GM23338 (cell line): ENCODE results near the gene SPATC1L. TPM values are rescaled to one million over a fixed set of nuclear protein-coding genes. Genes with fewer than 3 reads are reported as not detected.

Experiments
- ATAC-seq: fragments of 200-7000 bp; cut with Tn5 transposase; 3 replicates; pipeline ENCODE4 v1.9.1; 2020
- DNase-seq: peaks from one replicate; pipeline ENCODE4 v3.0.0-alpha.2; 2015; ENCODE audit warnings: low spot score
- H2AFZ ChIP-seq: fragments of 200-600 bp; sonication (generic); 2 replicates; pipeline ENCODE4 v1.8.0; 2016; ENCODE audit warnings: antibody characterized with exemption, mild to moderate bottlenecking, moderate library complexity
- H3F3A ChIP-seq: fragments of 200-600 bp; sonication (generic); replicated peaks from 2 replicates; pipeline ENCODE4 v1.8.0; 2017; ENCODE audit warnings: antibody characterized with exemption, mixed run types, low read depth
- H3K27ac ChIP-seq: fragments of 200-600 bp; sonication (generic); 2 replicates; pipeline ENCODE4 v1.6.1; 2016; ENCODE audit warnings: low read depth
- H3K27me3 ChIP-seq: fragments of 200-600 bp; sonication (generic); 2 replicates; pipeline ENCODE4 v1.8.0; 2016; ENCODE audit warnings: mild to moderate bottlenecking, mixed run types, moderate library complexity; ENCODE audit not compliant: insufficient read depth
- H3K36me3 ChIP-seq: fragments of 200-600 bp; sonication (generic); 2 replicates; pipeline ENCODE4 v1.8.0; 2016; ENCODE audit warnings: mild to moderate bottlenecking; ENCODE audit not compliant: insufficient read depth
- H3K4me1 ChIP-seq: fragments of 200-600 bp; sonication (generic); 2 replicates; pipeline ENCODE4 v1.8.0; 2016; ENCODE audit warnings: mild to moderate bottlenecking, moderate library complexity; ENCODE audit not compliant: insufficient read depth
- H3K4me2 ChIP-seq: fragments of 200-600 bp; sonication (generic); 2 replicates; pipeline ENCODE4 v1.7.1; 2017; ENCODE audit warnings: mixed run types
- H3K4me3 ChIP-seq: fragments of 200-600 bp; sonication (generic); 2 replicates; pipeline ENCODE4 v1.6.1; 2016; ENCODE audit warnings: mixed run types
- H3K79me2 ChIP-seq: fragments of 200-600 bp; sonication (generic); replicated peaks from 2 replicates; pipeline ENCODE4 v1.8.0; 2017; ENCODE audit warnings: mild to moderate bottlenecking; ENCODE audit not compliant: insufficient read depth
- H3K9me2 ChIP-seq: fragments of 200-600 bp; sonication (generic); 2 replicates; pipeline ENCODE4 v1.8.0; 2017; ENCODE audit not compliant: insufficient read depth
- H4K20me1 ChIP-seq: fragments of 200-600 bp; sonication (generic); replicated peaks from 2 replicates; pipeline ENCODE4 v1.8.0; 2017; ENCODE audit warnings: mild to moderate bottlenecking; ENCODE audit not compliant: insufficient read depth
- H3K27ac Mint-ChIP-seq: 2 replicates; pipeline ENCODE4 v1.8.0; 2020; ENCODE audit warnings: inconsistent platforms, mild to moderate bottlenecking, moderate library complexity, mixed read lengths
- H3K27me3 Mint-ChIP-seq: 3 replicates; pipeline ENCODE4 v1.8.0; 2022; ENCODE audit warnings: low read depth, mild to moderate bottlenecking, moderate library complexity, mixed read lengths, inconsistent platforms; ENCODE audit not compliant: insufficient read depth, poor library complexity
- H3K36me3 Mint-ChIP-seq: 3 replicates; pipeline ENCODE4 v1.8.0; 2021; ENCODE audit warnings: low read depth, mild to moderate bottlenecking, inconsistent platforms, moderate library complexity, mixed read lengths
- H3K4me1 Mint-ChIP-seq: 3 replicates; pipeline ENCODE4 v1.8.0; 2020; ENCODE audit warnings: mild to moderate bottlenecking, inconsistent platforms, mixed read lengths
- H3K4me3 Mint-ChIP-seq: 3 replicates; pipeline ENCODE4 v1.8.0; 2021; ENCODE audit warnings: moderate library complexity, mild to moderate bottlenecking, inconsistent platforms, mixed read lengths
- H3K9me3 Mint-ChIP-seq: 3 replicates; pipeline ENCODE4 v1.8.0; 2020; ENCODE audit warnings: moderate library complexity, mild to moderate bottlenecking, inconsistent platforms, mixed read lengths
- CTCF ChIP-seq, 2 experiments: fragments of 200-600 bp in 1 of 2; sonication (generic) in 1 of 2; conservative IDR thresholded peaks; 2 replicates each; pipeline versions ENCODE4 v1.5.1 to v1.6.1; 2016 to 2017; ENCODE audit warnings: antibody characterized with exemption in 2 of 2, low read depth in 2 of 2, mild to moderate bottlenecking in 2 of 2, moderate library complexity in 1 of 2
- ETS1 ChIP-seq: IDR thresholded peaks from 2 replicates; pipeline ENCODE4 v1.6.1; 2016; ENCODE audit warnings: antibody characterized with exemption
- EZH2 ChIP-seq: fragments of 200-600 bp; sonication (generic); IDR thresholded peaks from one replicate; pipeline ENCODE4 v1.8.0; 2017; ENCODE audit warnings: antibody characterized with exemption, mild to moderate bottlenecking, low read depth; ENCODE audit not compliant: unreplicated experiment
- EZH2phosphoT487 ChIP-seq: fragments of 200-600 bp; sonication (generic); IDR thresholded peaks from one replicate; pipeline ENCODE4 v1.8.1; 2018; ENCODE audit warnings: antibody characterized with exemption; ENCODE audit not compliant: unreplicated experiment
- JUNB ChIP-seq: IDR thresholded peaks from one replicate; pipeline ENCODE4 v1.6.1; 2016; ENCODE audit warnings: antibody characterized with exemption; ENCODE audit not compliant: unreplicated experiment
- NANOG ChIP-seq: IDR thresholded peaks from 2 replicates; pipeline ENCODE4 v1.6.1; 2016; ENCODE audit warnings: antibody characterized with exemption, borderline replicate concordance
- REST ChIP-seq: IDR thresholded peaks from one replicate; pipeline ENCODE4 v1.6.1; 2018; ENCODE audit warnings: antibody characterized with exemption; ENCODE audit not compliant: unreplicated experiment
- STAT1 ChIP-seq: IDR thresholded peaks from one replicate; pipeline ENCODE4 v1.6.1; 2016; ENCODE audit warnings: antibody characterized with exemption; ENCODE audit not compliant: unreplicated experiment
- ZNF114 ChIP-seq: fragments of 250-450 bp; sonication (Bioruptor Pico); IDR thresholded peaks from 2 replicates; pipeline ENCODE4 v1.5.0; 2020; ENCODE audit warnings: mild to moderate bottlenecking, moderate library complexity
- ZNF331 ChIP-seq: fragments of 250-450 bp; sonication (Bioruptor Pico); IDR thresholded peaks from 2 replicates; pipeline ENCODE4 v1.5.0; 2020; ENCODE audit warnings: low read depth, mild to moderate bottlenecking, moderate library complexity
- polyA plus RNA-seq: library from polyadenylated mRNA; unstranded; fragments of >200 nt; fragmentation: Nextera tagmentation; extraction: Ambion mirVana; gene quantifications from 2 replicates; pipeline ENCODE4 v1.2.1, GENCODE V29; 2016
- total RNA-seq: library from RNA; depleted of rRNA; stranded (reverse); fragments of >200 nt; shearing (Covaris generic); gene quantifications from 2 replicates; pipeline ENCODE4 v1.2.3, GENCODE V29; 2014

The SPATC1L gene
- total and polyA plus RNA-seq, 2 experiments from 2014 or later: 37.6 to 70.2 TPM

GRCh38 chr21:46129846-46130651, 54.2 kb downstream of the SPATC1L start:
- H3K9me3 Mint-ChIP-seq: no peaks in the 10 kb centered on the region

GRCh38 chr21:46128933-46129571, 55.2 kb downstream of the SPATC1L start:
- no peak overlapping the region for H2AFZ ChIP-seq
- no peaks in the 10 kb centered on the region for H3F3A ChIP-seq
- no peak overlapping the region for H3K4me3 Mint-ChIP-seq
- peaks cover 9% of the 10 kb centered on the region for H3K27me3 Mint-ChIP-seq
- no peak overlapping the region for H3K4me3 ChIP-seq
- no peaks in the 10 kb centered on the region for H3K9me3 Mint-ChIP-seq
- H3K36me3 ChIP-seq: no peaks in the 10 kb centered on the region
- ATAC-seq: peak; percentile 24
- no peaks in the 10 kb centered on the region for H3K79me2 ChIP-seq
- H4K20me1 ChIP-seq: no peaks in the 10 kb centered on the region
- H3K27me3 ChIP-seq: no peaks in the 10 kb centered on the region
- H3K9me2 ChIP-seq: no peaks in the 10 kb centered on the region
- H3K27ac Mint-ChIP-seq: peak overlapping the region; percentile 26; the same call in 1 of the 2 replicates
- DNase-seq: no peak
- no peak overlapping the region for H3K27ac ChIP-seq
- peaks cover 4% of the 10 kb centered on the region; the same call in 2 of the 3 replicates for H3K4me1 Mint-ChIP-seq
- no peak overlapping the region for H3K4me2 ChIP-seq
- no peaks in the 10 kb centered on the region for H3K4me1 ChIP-seq
- H3K36me3 Mint-ChIP-seq: no peaks in the 10 kb centered on the region
- TF ChIP-seq EZH2phosphoT487 (no peak), ZNF114 (CRISPR knock-in tag) (no peak)

More at GRCh38 chr21:46129846-46130651, 54.2 kb downstream of the SPATC1L start:
- no peaks in the 10 kb centered on the region for H3K4me1 ChIP-seq
- Mint-ChIP-seq H3K4me1 (peaks cover 4% of the 10 kb centered on the region; the same call in 2 of the 3 replicates), H3K27ac (no peak overlapping the region), H3K27me3 (peaks cover 8% of the 10 kb centered on the region), H3K4me3 (no peak overlapping the region), H3K36me3 (no peaks in the 10 kb centered on the region; the same call in 2 of the 3 replicates)
- no peaks in the 10 kb centered on the region for H3K9me2 ChIP-seq
- ATAC-seq: no peak
- TF ChIP-seq STAT1 (no peak), JUNB (no peak)
- no peaks in the 10 kb centered on the region for H3F3A ChIP-seq
- no peak overlapping the region for H3K4me2 ChIP-seq
- no peak overlapping the region for H3K27ac ChIP-seq
- no peaks in the 10 kb centered on the region for H3K36me3 ChIP-seq
- H3K27me3 ChIP-seq: no peaks in the 10 kb centered on the region
- H3K79me2 ChIP-seq: no peaks in the 10 kb centered on the region
- no peak overlapping the region for H2AFZ ChIP-seq
- DNase-seq: no peak
- no peaks in the 10 kb centered on the region for H4K20me1 ChIP-seq
- no peak overlapping the region for H3K4me3 ChIP-seq

- peak; percentile 64 for ATAC-seq
- Mint-ChIP-seq H3K27ac (peak overlapping the region; percentile 26; the same call in 1 of the 2 replicates), H3K4me1 (peaks cover 4% of the 10 kb centered on the region; the same call in 2 of the 3 replicates), H3K36me3 (peaks cover 4% of the 10 kb centered on the region; the same call in 1 of the 3 replicates), H3K4me3 (no peak overlapping the region), H3K9me3 (no peaks in the 10 kb centered on the region), H3K27me3 (peaks cover 9% of the 10 kb centered on the region)
- Histone ChIP-seq H3K27ac (no peak overlapping the region), H3K4me1 (no peaks in the 10 kb centered on the region), H3F3A (no peaks in the 10 kb centered on the region), H3K36me3 (no peaks in the 10 kb centered on the region), H3K4me3 (no peak overlapping the region), H3K4me2 (no peak overlapping the region), H4K20me1 (no peaks in the 10 kb centered on the region), H3K9me2 (no peaks in the 10 kb centered on the region), H3K79me2 (no peaks in the 10 kb centered on the region), H2AFZ (no peak overlapping the region), H3K27me3 (no peaks in the 10 kb centered on the region)
- no peak for DNase-seq
- TF ChIP-seq ZNF114 (CRISPR knock-in tag): no peak
- no peak for TF ChIP-seq EZH2
- no peak for TF ChIP-seq REST
- TF ChIP-seq ETS1: no peak
- TF ChIP-seq NANOG: no peak
- TF ChIP-seq CTCF (conservative IDR thresholded peaks at IDR 0.05; ENCODE audit: low read depth in 2 of 2): no peak
- TF ChIP-seq ZNF331 (CRISPR knock-in tag): no peak
Observed at GRCh38 chr21:46128106-46128932, 55.9 kb downstream of the SPATC1L start.
